Endothelial cell of umbilical vein (primary cell): Measurements from ENCODE around the gene C5.

ENCODE experiments used
- FOS ChIP-seq: IDR thresholded peaks from 2 replicates; pipeline ENCODE4 v1.6.1; 2011; ENCODE audit warnings: mild to moderate bottlenecking, low read length, moderate library complexity, borderline replicate concordance; ENCODE audit not compliant: insufficient read depth
- POLR2AphosphoS5 ChIP-seq: IDR thresholded peaks from 2 replicates; pipeline ENCODE4 v1.6.1; 2012; ENCODE audit warnings: low read depth, mild to moderate bottlenecking, control low read depth, low read length, moderate library complexity; ENCODE audit not compliant: insufficient read depth
- TF ChIP-seq, protein P1 (sequence below), 2 donors: IDR thresholded peaks; 1 replicate in 1 of 2; 2 replicates in 1 of 2; pipeline ENCODE4 v1.5.1; 2011; ENCODE audit warnings: low read length in 2 of 2, mild to moderate bottlenecking in 2 of 2, moderate library complexity in 2 of 2, control low read depth in 1 of 2, inconsistent platforms in 1 of 2, low read depth in 1 of 2; ENCODE audit not compliant: insufficient read depth in 1 of 2; ENCODE audit errors: extremely low read depth in 1 of 2

DNA sequence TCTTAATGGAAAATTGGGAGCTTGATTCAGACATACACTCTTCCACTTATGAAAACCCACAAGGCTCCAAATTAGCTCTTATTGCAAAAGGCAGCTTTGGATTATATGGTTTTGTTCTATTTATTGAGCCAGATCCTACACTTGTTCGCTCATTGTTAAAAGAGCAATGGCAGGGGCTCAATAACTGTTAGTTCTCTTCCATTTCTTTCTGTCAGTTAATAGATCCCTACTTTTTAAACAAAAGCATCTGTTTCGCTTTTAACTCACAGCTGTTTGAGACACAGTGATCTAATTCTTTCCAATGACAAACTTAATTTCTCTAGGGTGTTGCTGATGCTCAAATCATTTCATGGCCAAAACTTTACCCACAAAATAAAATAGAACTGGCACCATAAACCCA is 11.7 kb downstream of the C5 start:
- no peak for TF ChIP-seq FOS
- TF ChIP-seq POLR2AphosphoS5 = no peak
- TF ChIP-seq, protein P1, sequence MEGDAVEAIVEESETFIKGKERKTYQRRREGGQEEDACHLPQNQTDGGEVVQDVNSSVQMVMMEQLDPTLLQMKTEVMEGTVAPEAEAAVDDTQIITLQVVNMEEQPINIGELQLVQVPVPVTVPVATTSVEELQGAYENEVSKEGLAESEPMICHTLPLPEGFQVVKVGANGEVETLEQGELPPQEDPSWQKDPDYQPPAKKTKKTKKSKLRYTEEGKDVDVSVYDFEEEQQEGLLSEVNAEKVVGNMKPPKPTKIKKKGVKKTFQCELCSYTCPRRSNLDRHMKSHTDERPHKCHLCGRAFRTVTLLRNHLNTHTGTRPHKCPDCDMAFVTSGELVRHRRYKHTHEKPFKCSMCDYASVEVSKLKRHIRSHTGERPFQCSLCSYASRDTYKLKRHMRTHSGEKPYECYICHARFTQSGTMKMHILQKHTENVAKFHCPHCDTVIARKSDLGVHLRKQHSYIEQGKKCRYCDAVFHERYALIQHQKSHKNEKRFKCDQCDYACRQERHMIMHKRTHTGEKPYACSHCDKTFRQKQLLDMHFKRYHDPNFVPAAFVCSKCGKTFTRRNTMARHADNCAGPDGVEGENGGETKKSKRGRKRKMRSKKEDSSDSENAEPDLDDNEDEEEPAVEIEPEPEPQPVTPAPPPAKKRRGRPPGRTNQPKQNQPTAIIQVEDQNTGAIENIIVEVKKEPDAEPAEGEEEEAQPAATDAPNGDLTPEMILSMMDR (IDR thresholded peaks at IDR 0.05; ENCODE audit: extremely low read depth in 1 of 2, insufficient read depth in 1 of 2, low read depth in 1 of 2, low read length in 2 of 2) = no peak
